ENCODE measurements around the gene OR2B2. TPM values are rescaled to one million over a fixed set of nuclear protein-coding genes. Genes with fewer than 3 reads are reported as not detected.
A peak's percentile ranks its signal among the peaks of the same experiment; 100 is the strongest.

Gene OR2B2
- total RNA-seq, 2 donors from 2014 or later: not detected

DNA sequence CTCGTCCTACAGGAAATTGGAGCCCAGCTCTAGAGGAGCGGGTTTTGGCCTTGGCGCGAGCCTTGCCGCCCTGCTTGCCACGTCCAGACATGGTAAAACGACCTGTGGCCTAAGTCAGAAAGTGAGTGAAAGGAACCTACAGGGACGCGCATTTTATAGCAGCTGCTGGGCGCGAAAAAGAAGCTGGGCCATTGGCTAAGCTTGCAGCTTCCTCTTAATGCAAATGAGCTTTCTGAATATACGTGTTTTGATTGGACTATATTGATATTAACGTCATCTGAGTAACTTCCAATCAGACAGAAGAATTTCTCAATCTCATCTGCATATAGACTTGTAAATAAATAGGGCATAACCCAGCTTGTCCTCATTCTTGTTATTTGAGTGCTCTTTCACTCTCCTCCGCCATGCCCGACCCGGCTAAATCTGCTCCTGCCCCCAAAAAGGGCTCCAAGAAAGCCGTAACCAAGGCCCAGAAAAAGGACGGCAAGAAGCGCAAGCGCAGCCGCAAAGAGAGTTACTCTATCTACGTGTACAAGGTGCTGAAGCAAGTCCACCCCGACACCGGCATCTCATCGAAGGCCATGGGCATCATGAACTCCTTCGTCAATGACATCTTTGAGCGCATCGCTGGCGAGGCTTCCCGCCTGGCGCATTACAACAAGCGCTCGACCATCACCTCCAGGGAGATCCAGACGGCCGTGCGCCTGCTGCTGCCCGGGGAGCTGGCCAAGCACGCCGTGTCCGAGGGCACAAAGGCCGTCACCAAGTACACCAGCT lies 18.9 kb downstream of the OR2B2 start:
- H3K4me1 ChIP-seq: peaks cover 38% of the 10 kb centered on the region
- TF ChIP-seq POLR2A (IDR thresholded peaks at IDR 0.05): peak in 2 of 3 donors; percentile 91 to 93
- TF ChIP-seq, protein P1, sequence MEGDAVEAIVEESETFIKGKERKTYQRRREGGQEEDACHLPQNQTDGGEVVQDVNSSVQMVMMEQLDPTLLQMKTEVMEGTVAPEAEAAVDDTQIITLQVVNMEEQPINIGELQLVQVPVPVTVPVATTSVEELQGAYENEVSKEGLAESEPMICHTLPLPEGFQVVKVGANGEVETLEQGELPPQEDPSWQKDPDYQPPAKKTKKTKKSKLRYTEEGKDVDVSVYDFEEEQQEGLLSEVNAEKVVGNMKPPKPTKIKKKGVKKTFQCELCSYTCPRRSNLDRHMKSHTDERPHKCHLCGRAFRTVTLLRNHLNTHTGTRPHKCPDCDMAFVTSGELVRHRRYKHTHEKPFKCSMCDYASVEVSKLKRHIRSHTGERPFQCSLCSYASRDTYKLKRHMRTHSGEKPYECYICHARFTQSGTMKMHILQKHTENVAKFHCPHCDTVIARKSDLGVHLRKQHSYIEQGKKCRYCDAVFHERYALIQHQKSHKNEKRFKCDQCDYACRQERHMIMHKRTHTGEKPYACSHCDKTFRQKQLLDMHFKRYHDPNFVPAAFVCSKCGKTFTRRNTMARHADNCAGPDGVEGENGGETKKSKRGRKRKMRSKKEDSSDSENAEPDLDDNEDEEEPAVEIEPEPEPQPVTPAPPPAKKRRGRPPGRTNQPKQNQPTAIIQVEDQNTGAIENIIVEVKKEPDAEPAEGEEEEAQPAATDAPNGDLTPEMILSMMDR (IDR thresholded peaks at IDR 0.05): no peak
- intact Hi-C loops (cut with DNase I): loop anchor here (10.0 kb wide), 1 partner anchor 118 kb away; no protein-coding TSS in a partner anchor
- H3K27me3 ChIP-seq: peaks cover 0 to 5% of the 10 kb centered on the region in 2 donors
- H3K27ac ChIP-seq: peak overlapping the region in 3 of 4 donors; percentile 25 to 61 (median 48)
- WGBS, 2 donors: 1 to 2% methylated on average over 33 to 41 of the region's 41 CpGs
- peak; percentile 86 for ATAC-seq
- H3K9me3 ChIP-seq: no peaks in the 10 kb centered on the region
- H3K36me3 ChIP-seq (replicated peaks in 1 of 2; ENCODE audit: insufficient read depth in 1 of 2, low read depth in 2 of 2): no peaks in the 10 kb centered on the region
- H3K4me3 ChIP-seq: peak overlapping the region in 1 of 2 donors; percentile 5
- peak; percentile 79 to 91 (median 80) for DNase-seq

DNA sequence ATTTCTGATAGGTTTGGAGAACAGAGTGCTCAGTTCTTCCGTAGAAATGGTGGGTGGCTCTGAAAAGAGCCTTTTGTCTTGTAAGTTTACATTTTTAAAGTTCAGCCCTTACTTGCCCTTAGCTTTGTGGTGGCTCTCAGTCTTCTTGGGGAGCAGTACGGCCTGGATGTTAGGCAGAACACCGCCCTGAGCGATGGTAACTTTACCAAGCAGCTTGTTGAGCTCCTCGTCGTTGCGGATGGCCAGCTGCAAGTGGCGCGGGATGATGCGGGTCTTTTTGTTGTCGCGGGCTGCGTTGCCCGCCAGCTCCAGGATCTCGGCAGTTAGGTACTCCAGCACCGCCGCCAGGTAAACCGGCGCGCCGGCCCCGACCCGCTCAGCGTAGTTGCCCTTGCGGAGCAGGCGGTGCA lies 19.5 kb downstream of the OR2B2 start:
- H3K27me3 ChIP-seq: peaks cover 0 to 5% of the 10 kb centered on the region in 2 donors
- WGBS, 2 donors: 4 to 8% methylated on average over 3 to 26 of the region's 26 CpGs
- TF ChIP-seq POLR2A (IDR thresholded peaks at IDR 0.05): no peak
- TF ChIP-seq, protein P1 (IDR thresholded peaks at IDR 0.05): no peak
- DNase-seq: no peak
- no peaks in the 10 kb centered on the region for H3K36me3 ChIP-seq (replicated peaks in 1 of 2; ENCODE audit: insufficient read depth in 1 of 2, low read depth in 2 of 2)
- peak overlapping the region in 1 of 2 donors; percentile 5 for H3K4me3 ChIP-seq
- peak overlapping the region in 3 of 4 donors; percentile 25 to 61 (median 48) for H3K27ac ChIP-seq
- H3K4me1 ChIP-seq: peaks cover 38% of the 10 kb centered on the region
- H3K9me3 ChIP-seq: no peaks in the 10 kb centered on the region
- intact Hi-C loops (cut with DNase I): loop anchor here (10.0 kb wide), 1 partner anchor 118 kb away; no protein-coding TSS in a partner anchor
- ATAC-seq: peak; percentile 38

DNA sequence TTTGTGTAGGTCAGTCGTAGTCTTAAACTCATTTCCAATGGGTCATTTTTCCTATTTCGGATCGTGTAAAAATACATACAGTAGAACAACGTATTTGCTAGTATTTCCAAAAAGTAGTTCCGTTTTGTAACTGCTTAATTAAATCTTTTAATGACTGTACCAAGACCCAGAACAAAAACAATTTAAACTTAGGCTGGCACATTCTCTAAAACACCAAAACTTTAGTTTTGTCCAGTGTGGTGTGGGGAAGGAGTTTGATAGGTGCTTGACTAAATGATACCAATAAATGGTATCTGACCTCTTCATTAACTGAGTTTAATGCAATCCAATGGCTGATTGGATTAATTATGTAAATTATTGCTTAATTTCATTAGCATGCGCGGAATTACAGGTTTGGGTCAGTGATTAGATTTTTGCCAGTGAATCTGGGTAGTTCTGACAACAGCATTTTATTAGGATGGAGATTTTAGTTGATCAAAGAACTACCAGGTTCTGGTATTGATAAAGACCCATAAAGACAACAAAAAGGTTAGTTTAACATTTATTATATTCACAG lies 20.8 kb downstream of the OR2B2 start:
- no peak overlapping the region for H3K4me3 ChIP-seq
- TF ChIP-seq, protein P1 (IDR thresholded peaks at IDR 0.05): no peak
- TF ChIP-seq POLR2A (IDR thresholded peaks at IDR 0.05): no peak

DNA sequence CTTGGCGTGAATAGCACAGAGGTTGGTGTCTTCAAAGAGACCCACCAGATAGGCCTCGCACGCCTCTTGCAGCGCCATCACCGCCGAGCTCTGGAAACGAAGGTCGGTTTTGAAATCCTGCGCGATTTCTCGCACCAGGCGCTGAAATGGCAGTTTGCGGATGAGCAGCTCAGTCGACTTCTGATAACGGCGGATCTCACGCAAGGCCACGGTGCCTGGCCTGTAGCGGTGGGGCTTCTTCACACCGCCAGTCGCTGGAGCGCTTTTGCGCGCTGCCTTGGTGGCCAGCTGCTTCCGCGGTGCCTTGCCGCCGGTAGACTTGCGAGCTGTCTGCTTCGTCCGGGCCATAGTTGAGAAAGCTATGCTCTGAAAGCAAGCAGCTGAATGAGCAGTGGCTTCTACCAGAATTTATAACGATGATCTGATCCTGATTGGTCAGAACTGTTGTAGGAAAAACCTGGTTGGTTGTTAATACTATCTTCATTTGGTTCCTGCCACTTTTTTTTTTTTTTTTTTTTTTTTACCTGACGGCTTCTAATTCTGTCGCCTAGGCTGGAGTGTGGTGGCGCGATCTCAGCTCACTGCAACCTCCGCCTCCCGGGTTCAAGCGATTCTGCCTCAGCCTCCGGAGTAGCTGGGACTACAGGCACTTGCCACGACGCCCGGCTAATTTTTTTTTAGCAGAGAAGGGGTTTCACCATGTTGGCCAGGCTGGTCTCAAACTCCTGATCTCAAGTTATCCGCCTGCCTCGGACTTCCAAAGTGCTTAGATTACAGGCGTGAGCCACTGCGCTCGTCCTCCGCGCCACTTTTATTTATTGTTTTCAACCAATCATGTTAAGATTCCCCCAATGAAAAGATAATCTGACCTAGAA lies 21.5 kb downstream of the OR2B2 start:
- intact Hi-C loops (cut with DNase I): loop anchor here (10.0 kb wide), 1 partner anchor 116 kb away; no protein-coding TSS in a partner anchor
- Histone ChIP-seq H3K27me3 (peaks cover 0 to 5% of the 10 kb centered on the region in 2 donors), H3K4me3 (no peak overlapping the region), H3K4me1 (peaks cover 36% of the 10 kb centered on the region), H3K27ac (no peak overlapping the region), H3K9me3 (no peaks in the 10 kb centered on the region), H3K36me3 (replicated peaks in 1 of 2; ENCODE audit: insufficient read depth in 1 of 2, low read depth in 2 of 2) (no peaks in the 10 kb centered on the region)
- TF ChIP-seq, protein P1 (IDR thresholded peaks at IDR 0.05): no peak
- peak in 2 of 3 donors; percentile 50 to 71 for TF ChIP-seq POLR2A (IDR thresholded peaks at IDR 0.05)
- peak in 2 of 4 donors; percentile 35 to 61 for DNase-seq
- whole genome bisulfite sequencing, 2 donors: 5 to 7% methylated on average over 36 to 50 of the region's 50 CpGs
- no peak for ATAC-seq

More for the DNA sequence above, 20.8 kb downstream of the OR2B2 start:
- Histone ChIP-seq H3K27me3 (peaks cover 0 to 5% of the 10 kb centered on the region in 2 donors), H3K36me3 (replicated peaks in 1 of 2; ENCODE audit: insufficient read depth in 1 of 2, low read depth in 2 of 2) (no peaks in the 10 kb centered on the region), H3K27ac (no peak overlapping the region), H3K4me1 (peaks cover 38% of the 10 kb centered on the region), H3K9me3 (no peaks in the 10 kb centered on the region)
- no peak for ATAC-seq
- no peak for DNase-seq
- 40 to 43% methylated on average over 7 of the region's 7 CpGs for WGBS, 2 donors
- intact Hi-C loops (cut with DNase I): loop anchor here (10.0 kb wide), 1 partner anchor 117 kb away; no protein-coding TSS in a partner anchor

Measured in body of pancreas (tissue), 4 donors.